K562 (cell line): ENCODE results near the gene CEACAM20. TPM values are rescaled to one million over a fixed set of nuclear protein-coding genes. Genes with fewer than 3 reads are reported as not detected.

Experiments
- DDX20 ChIP-seq: fragments of 450-650 bp; IDR thresholded peaks from 2 replicates; pipeline ENCODE4 v1.6.1; 2016; ENCODE audit warnings: missing genetic modification characterization, low read depth, mild to moderate bottlenecking, missing compliant biosample characterization, moderate library complexity
- LEF1 ChIP-seq: fragments of 450-650 bp; IDR thresholded peaks from 2 replicates; pipeline ENCODE4 v1.6.1; 2016; ENCODE audit warnings: mild to moderate bottlenecking
- NFATC3 ChIP-seq: fragments of 450-650 bp; IDR thresholded peaks from 2 replicates; pipeline ENCODE4 v1.6.1; 2017; ENCODE audit warnings: mild to moderate bottlenecking
- RBM17 ChIP-seq: fragments of 200-400 bp; formaldehyde crosslinking; IDR thresholded peaks from 2 replicates; pipeline ENCODE4 v1.6.1; 2017; ENCODE audit warnings: low read depth, mild to moderate bottlenecking, low read length, borderline replicate concordance
- ZNF384 ChIP-seq: IDR thresholded peaks from 2 replicates; pipeline ENCODE4 v1.6.1; 2012; ENCODE audit warnings: low read depth, low read length, improper control_type of control experiment
- polyA plus RNA-seq, 8 experiments: library from polyadenylated mRNA; depleted of rRNA in 4 of 8; stranded (reverse) in 5 of 8; unstranded in 3 of 8; fragments of >200 nt; fragmentation: Nextera tagmentation in 2 of 8; fragmentation: Illumina TruSeq in 1 of 8; extraction: Ambion mirVana in 2 of 8; extraction: Trizol in 1 of 8; gene quantifications; 2 replicates each; pipeline versions ENCODE4 v1.2.1 to v1.2.3, GENCODE V29; 2011 to 2014; ENCODE audit warnings: inconsistent platforms in 1 of 8, missing spikeins in 1 of 8
- total RNA-seq, 7 experiments: library from RNA; depleted of rRNA in 6 of 7; stranded (reverse); fragments of >200 nt in 6 of 7; fragmentation: Illumina TruSeq in 2 of 7; extraction: Trizol in 2 of 7; gene quantifications; 2 replicates each; pipeline versions ENCODE4 v1.2.1 to v1.2.3, GENCODE V29; 2011 to 2021; ENCODE audit warnings: low replicate concordance in 1 of 7
- TF ChIP-seq, protein P1 (sequence below): fragments of 450-650 bp; IDR thresholded peaks from 2 replicates; pipeline ENCODE4 v1.6.1; 2016; ENCODE audit warnings: low read depth
- TF ChIP-seq, protein P2 (sequence below), 2 experiments: IDR thresholded peaks; 2 replicates each; pipeline ENCODE4 v1.6.1; 2011; ENCODE audit warnings: borderline replicate concordance in 1 of 2, control low read depth in 1 of 2, low read depth in 1 of 2, low read length in 1 of 2, mild to moderate bottlenecking in 1 of 2, mixed read lengths in 1 of 2, moderate library complexity in 1 of 2; ENCODE audit not compliant: insufficient read depth in 1 of 2, insufficient read length in 1 of 2, poor library complexity in 1 of 2, severe bottlenecking in 1 of 2; ENCODE audit errors: extremely low read depth in 1 of 2
- TF ChIP-seq, protein P3 (sequence below): IDR thresholded peaks from 3 replicates; pipeline ENCODE4 v1.6.1; 2011; ENCODE audit warnings: borderline replicate concordance, mild to moderate bottlenecking, moderate library complexity; ENCODE audit not compliant: insufficient read length; ENCODE audit errors: extremely low read depth
- TF ChIP-seq, protein P4 (sequence below): fragments of 250-450 bp; sonication (Bioruptor Pico); IDR thresholded peaks from 2 replicates; pipeline ENCODE4 v1.8.0; 2021; ENCODE audit warnings: moderate library complexity, mild to moderate bottlenecking, inconsistent platforms
- TF ChIP-seq, protein P5 (sequence below): IDR thresholded peaks from 3 replicates; pipeline ENCODE4 v1.6.1; 2011; ENCODE audit warnings: borderline replicate concordance, mild to moderate bottlenecking; ENCODE audit not compliant: insufficient read length, insufficient read depth

Gene CEACAM20
- total and polyA plus RNA-seq, 9 of the 15 experiments (the other 6 are each of a cell fraction or from before 2014, with no cell fraction given) = not detected

DNA sequence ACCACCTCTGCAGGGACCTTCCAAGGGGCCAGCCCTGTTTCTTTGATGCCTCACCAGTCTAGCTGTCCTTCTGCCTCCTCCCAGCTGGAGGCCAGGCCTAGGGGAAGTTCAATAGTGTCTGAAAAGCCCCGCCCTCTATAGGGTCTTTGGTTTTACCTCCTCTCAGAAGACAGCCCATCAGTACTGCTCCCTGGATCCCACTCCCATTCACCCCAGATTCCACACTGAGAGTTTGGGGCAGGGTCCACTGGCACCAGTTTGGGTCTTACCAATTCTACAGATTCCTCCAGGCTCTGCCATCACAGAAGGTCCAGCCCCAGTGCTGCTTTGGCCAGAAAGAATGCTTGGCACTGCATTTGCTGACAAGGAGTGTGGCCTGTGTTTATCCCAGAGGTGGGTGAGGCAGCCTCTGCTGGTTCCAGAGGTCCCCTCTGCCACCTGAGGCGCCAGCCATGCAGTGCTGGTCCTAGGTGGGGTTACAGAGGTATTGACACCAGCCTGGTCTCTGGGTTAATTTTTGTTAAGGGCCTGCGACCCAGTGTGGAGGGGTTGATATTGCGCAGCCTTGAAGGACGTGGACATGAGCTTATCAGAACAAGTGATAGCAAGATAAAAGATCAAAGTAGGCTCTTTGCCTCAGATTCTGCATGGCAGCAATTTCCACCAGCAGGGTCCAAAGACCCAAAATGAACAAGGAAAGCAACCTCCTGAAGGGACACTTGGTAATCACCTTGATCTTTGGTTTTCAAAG is 42.5 kb upstream of the CEACAM20 start (continued):
- TF ChIP-seq, protein P1, sequence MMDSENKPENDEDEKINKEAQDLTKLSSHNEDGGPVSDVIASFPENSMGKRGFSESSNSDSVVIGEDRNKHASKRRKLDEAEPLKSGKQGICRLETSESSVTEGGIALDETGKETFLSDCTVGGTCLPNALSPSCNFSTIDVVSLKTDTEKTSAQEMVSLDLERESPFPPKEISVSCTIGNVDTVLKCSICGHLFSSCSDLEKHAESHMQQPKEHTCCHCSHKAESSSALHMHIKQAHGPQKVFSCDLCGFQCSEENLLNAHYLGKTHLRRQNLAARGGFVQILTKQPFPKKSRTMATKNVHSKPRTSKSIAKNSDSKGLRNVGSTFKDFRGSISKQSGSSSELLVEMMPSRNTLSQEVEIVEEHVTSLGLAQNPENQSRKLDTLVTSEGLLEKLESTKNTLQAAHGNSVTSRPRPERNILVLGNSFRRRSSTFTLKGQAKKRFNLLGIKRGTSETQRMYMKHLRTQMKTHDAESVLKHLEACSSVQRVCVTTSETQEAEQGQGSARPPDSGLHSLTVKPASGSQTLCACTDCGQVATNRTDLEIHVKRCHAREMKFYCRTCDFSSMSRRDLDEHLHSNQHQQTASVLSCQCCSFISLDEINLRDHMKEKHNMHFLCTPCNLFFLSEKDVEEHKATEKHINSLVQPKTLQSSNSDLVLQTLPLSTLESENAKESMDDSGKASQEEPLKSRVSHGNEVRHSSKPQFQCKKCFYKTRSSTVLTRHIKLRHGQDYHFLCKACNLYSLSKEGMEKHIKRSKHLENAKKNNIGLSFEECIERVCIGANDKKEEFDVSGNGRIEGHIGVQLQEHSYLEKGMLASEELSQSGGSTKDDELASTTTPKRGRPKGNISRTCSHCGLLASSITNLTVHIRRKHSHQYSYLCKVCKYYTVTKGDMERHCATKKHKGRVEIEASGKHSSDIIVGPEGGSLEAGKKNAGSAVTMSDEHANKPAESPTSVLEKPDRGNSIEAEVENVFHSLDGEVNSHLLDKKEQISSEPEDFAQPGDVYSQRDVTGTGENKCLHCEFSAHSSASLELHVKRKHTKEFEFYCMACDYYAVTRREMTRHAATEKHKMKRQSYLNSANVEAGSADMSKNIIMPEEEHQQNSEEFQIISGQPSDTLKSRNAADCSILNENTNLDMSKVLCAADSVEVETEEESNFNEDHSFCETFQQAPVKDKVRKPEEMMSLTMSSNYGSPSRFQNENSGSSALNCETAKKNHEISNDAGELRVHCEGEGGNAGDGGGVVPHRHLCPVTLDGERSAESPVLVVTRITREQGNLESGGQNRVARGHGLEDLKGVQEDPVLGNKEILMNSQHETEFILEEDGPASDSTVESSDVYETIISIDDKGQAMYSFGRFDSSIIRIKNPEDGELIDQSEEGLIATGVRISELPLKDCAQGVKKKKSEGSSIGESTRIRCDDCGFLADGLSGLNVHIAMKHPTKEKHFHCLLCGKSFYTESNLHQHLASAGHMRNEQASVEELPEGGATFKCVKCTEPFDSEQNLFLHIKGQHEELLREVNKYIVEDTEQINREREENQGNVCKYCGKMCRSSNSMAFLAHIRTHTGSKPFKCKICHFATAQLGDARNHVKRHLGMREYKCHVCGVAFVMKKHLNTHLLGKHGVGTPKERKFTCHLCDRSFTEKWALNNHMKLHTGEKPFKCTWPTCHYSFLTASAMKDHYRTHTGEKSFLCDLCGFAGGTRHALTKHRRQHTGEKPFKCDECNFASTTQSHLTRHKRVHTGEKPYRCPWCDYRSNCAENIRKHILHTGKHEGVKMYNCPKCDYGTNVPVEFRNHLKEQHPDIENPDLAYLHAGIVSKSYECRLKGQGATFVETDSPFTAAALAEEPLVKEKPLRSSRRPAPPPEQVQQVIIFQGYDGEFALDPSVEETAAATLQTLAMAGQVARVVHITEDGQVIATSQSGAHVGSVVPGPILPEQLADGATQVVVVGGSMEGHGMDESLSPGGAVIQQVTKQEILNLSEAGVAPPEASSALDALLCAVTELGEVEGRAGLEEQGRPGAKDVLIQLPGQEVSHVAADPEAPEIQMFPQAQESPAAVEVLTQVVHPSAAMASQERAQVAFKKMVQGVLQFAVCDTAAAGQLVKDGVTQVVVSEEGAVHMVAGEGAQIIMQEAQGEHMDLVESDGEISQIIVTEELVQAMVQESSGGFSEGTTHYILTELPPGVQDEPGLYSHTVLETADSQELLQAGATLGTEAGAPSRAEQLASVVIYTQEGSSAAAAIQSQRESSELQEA = no peak
- no peak for TF ChIP-seq NFATC3
- TF ChIP-seq, protein P2, sequence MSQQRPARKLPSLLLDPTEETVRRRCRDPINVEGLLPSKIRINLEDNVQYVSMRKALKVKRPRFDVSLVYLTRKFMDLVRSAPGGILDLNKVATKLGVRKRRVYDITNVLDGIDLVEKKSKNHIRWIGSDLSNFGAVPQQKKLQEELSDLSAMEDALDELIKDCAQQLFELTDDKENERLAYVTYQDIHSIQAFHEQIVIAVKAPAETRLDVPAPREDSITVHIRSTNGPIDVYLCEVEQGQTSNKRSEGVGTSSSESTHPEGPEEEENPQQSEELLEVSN (IDR thresholded peaks at IDR 0.05; ENCODE audit: borderline replicate concordance in 1 of 2, extremely low read depth in 1 of 2, insufficient read depth in 1 of 2, insufficient read length in 1 of 2, low read depth in 1 of 2, low read length in 1 of 2, poor library complexity in 1 of 2, severe bottlenecking in 1 of 2) = no peak
- TF ChIP-seq ZNF384 = no peak
- TF ChIP-seq, protein P3, sequence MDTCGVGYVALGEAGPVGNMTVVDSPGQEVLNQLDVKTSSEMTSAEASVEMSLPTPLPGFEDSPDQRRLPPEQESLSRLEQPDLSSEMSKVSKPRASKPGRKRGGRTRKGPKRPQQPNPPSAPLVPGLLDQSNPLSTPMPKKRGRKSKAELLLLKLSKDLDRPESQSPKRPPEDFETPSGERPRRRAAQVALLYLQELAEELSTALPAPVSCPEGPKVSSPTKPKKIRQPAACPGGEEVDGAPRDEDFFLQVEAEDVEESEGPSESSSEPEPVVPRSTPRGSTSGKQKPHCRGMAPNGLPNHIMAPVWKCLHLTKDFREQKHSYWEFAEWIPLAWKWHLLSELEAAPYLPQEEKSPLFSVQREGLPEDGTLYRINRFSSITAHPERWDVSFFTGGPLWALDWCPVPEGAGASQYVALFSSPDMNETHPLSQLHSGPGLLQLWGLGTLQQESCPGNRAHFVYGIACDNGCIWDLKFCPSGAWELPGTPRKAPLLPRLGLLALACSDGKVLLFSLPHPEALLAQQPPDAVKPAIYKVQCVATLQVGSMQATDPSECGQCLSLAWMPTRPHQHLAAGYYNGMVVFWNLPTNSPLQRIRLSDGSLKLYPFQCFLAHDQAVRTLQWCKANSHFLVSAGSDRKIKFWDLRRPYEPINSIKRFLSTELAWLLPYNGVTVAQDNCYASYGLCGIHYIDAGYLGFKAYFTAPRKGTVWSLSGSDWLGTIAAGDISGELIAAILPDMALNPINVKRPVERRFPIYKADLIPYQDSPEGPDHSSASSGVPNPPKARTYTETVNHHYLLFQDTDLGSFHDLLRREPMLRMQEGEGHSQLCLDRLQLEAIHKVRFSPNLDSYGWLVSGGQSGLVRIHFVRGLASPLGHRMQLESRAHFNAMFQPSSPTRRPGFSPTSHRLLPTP = no peak
- TF ChIP-seq, protein P4, sequence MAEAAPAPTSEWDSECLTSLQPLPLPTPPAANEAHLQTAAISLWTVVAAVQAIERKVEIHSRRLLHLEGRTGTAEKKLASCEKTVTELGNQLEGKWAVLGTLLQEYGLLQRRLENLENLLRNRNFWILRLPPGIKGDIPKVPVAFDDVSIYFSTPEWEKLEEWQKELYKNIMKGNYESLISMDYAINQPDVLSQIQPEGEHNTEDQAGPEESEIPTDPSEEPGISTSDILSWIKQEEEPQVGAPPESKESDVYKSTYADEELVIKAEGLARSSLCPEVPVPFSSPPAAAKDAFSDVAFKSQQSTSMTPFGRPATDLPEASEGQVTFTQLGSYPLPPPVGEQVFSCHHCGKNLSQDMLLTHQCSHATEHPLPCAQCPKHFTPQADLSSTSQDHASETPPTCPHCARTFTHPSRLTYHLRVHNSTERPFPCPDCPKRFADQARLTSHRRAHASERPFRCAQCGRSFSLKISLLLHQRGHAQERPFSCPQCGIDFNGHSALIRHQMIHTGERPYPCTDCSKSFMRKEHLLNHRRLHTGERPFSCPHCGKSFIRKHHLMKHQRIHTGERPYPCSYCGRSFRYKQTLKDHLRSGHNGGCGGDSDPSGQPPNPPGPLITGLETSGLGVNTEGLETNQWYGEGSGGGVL (CRISPR knock-in tag) = no peak
- TF ChIP-seq DDX20 (tag) = no peak
- no peak for TF ChIP-seq RBM17
- no peak for TF ChIP-seq LEF1
- TF ChIP-seq, protein P5, sequence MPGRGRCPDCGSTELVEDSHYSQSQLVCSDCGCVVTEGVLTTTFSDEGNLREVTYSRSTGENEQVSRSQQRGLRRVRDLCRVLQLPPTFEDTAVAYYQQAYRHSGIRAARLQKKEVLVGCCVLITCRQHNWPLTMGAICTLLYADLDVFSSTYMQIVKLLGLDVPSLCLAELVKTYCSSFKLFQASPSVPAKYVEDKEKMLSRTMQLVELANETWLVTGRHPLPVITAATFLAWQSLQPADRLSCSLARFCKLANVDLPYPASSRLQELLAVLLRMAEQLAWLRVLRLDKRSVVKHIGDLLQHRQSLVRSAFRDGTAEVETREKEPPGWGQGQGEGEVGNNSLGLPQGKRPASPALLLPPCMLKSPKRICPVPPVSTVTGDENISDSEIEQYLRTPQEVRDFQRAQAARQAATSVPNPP = no peak
